ENCODE measurements around the gene IL1RAP. TPM values are rescaled to one million over a fixed set of nuclear protein-coding genes. Genes with fewer than 3 reads are reported as not detected.

The IL1RAP gene
- polyA plus RNA-seq, 3 donors = 8.0 to 12.6 (median 11.8) TPM

DNA sequence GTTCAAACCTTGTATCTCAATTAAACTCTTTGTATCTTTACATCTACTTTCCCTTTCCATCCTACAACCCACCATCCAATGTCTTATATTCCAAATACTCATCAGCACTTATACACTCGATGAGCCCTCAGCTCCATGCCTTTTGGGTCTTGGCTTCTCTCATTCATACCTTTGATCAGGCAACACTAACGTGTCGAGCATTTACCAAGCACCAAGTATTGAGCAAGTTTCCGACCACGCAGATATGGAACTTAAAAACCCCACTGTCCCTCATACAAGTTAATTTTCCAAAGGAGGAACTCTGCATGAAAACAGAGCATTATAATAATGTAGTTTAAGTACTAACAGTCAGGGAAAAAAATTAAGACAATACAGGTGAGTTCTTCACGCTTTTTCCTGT, 102.8 kb downstream of the IL1RAP start:
- H3K4me1 ChIP-seq (ENCODE audit: control insufficient read depth in 1 of 2, insufficient read depth in 2 of 2, low read length in 2 of 2) = peaks cover 60 to 69% of the 10 kb centered on the region in 2 donors
- H3K27me3 ChIP-seq (ENCODE audit: control insufficient read depth in 2 of 2, insufficient read depth in 2 of 2, low read length in 2 of 2) = no peaks in the 10 kb centered on the region
- H3K4me1 Mint-ChIP-seq = peaks cover 63% of the 10 kb centered on the region
- H4K20me1 ChIP-seq (ENCODE audit: insufficient read depth, low read length) = no peaks in the 10 kb centered on the region
- peak overlapping the region; percentile 40 for H3K4me2 ChIP-seq (replicated peaks; ENCODE audit: extremely low read depth, low read length, poor library complexity, severe bottlenecking)
- H3K4me3 ChIP-seq (replicated peaks in 1 of 3; ENCODE audit: low read depth in 2 of 3, low read length in 3 of 3) = peak overlapping the region in 1 of 3 experiments; percentile 29
- peak overlapping the region; percentile 90 to 98 (median 97) for H3K27ac Mint-ChIP-seq
- H3K9me3 ChIP-seq (replicated peaks in 1 of 2; ENCODE audit: control insufficient read depth in 1 of 2, insufficient read depth in 1 of 2, low read length in 2 of 2) = no peaks in the 10 kb centered on the region
- TF ChIP-seq, protein P1, sequence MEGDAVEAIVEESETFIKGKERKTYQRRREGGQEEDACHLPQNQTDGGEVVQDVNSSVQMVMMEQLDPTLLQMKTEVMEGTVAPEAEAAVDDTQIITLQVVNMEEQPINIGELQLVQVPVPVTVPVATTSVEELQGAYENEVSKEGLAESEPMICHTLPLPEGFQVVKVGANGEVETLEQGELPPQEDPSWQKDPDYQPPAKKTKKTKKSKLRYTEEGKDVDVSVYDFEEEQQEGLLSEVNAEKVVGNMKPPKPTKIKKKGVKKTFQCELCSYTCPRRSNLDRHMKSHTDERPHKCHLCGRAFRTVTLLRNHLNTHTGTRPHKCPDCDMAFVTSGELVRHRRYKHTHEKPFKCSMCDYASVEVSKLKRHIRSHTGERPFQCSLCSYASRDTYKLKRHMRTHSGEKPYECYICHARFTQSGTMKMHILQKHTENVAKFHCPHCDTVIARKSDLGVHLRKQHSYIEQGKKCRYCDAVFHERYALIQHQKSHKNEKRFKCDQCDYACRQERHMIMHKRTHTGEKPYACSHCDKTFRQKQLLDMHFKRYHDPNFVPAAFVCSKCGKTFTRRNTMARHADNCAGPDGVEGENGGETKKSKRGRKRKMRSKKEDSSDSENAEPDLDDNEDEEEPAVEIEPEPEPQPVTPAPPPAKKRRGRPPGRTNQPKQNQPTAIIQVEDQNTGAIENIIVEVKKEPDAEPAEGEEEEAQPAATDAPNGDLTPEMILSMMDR (IDR thresholded peaks at IDR 0.05) = no peak
- peaks cover 7 to 11% of the 10 kb centered on the region in 2 donors for H3K36me3 Mint-ChIP-seq
- intact Hi-C loops (cut with micrococcal nuclease) = loop anchor here in 1 of 2 donors (2.0 to 5.0 kb wide), 2 partner anchors 30 to 49 kb away; no protein-coding TSS in a partner anchor
- no peaks in the 10 kb centered on the region for H3K36me3 ChIP-seq (replicated peaks in 1 of 2; ENCODE audit: control insufficient read depth in 1 of 2, insufficient read depth in 2 of 2, low read length in 2 of 2)
- H2AFZ ChIP-seq (ENCODE audit: insufficient read depth, low read depth, low read length, poor library complexity, severe bottlenecking) = no peak overlapping the region
- H3K27me3 Mint-ChIP-seq (ENCODE audit: low read depth in 3 of 3) = peaks cover 0 to 2% (median 0%) of the 10 kb centered on the region in 3 donors
- no peaks in the 10 kb centered on the region for H3K79me2 ChIP-seq (ENCODE audit: insufficient read depth, low read length)
- WGBS (ENCODE audit: insufficient coverage) = 19% methylated on average over 3 of the region's 6 CpGs
- no peak overlapping the region for H3K9ac ChIP-seq (ENCODE audit: insufficient read depth, low read length, poor library complexity, severe bottlenecking)
- peak overlapping the region; percentile 25 to 86 for H3K27ac ChIP-seq (ENCODE audit: low read depth in 1 of 2, low read length in 2 of 2)
- DNase-seq = peak; percentile 35 to 72 (median 62)
- peaks cover 0 to 4% (median 0%) of the 10 kb centered on the region in 7 donors for H3K9me3 Mint-ChIP-seq
- peak overlapping the region in 1 of 2 donors; percentile 69 for H3K4me3 Mint-ChIP-seq

DNA sequence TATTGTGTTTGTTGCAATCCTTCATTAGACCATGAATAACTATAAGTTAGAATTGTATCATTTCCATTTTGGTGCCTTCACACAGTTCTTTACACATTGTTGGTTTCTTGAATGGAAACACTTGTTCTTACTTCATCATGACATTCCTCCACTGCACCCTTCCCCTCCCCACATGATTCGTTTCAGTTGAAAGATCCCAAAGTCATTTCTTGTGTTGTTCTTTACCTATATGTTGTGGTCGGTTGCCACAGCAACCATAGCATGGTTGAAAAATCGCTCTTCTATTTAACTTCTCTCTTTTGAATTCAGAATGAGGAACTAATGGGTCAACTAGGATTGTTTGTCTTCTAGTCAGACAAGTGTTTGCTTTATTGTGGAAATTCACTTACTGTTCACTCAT, 103.3 kb downstream of the IL1RAP start:
- Histone ChIP-seq H3K4me2 (replicated peaks; ENCODE audit: extremely low read depth, low read length, poor library complexity, severe bottlenecking) (peak overlapping the region; percentile 40), H3K79me2 (ENCODE audit: insufficient read depth, low read length) (no peaks in the 10 kb centered on the region), H3K9ac (ENCODE audit: insufficient read depth, low read length, poor library complexity, severe bottlenecking) (peak overlapping the region; percentile 58), H3K27ac (ENCODE audit: low read depth in 1 of 2, low read length in 2 of 2) (peak overlapping the region; percentile 25 to 86), H3K9me3 (replicated peaks in 1 of 2; ENCODE audit: control insufficient read depth in 1 of 2, insufficient read depth in 1 of 2, low read length in 2 of 2) (no peaks in the 10 kb centered on the region), H3K27me3 (ENCODE audit: control insufficient read depth in 2 of 2, insufficient read depth in 2 of 2, low read length in 2 of 2) (no peaks in the 10 kb centered on the region), H3K36me3 (replicated peaks in 1 of 2; ENCODE audit: control insufficient read depth in 1 of 2, insufficient read depth in 2 of 2, low read length in 2 of 2) (no peaks in the 10 kb centered on the region), H4K20me1 (ENCODE audit: insufficient read depth, low read length) (no peaks in the 10 kb centered on the region), H2AFZ (ENCODE audit: insufficient read depth, low read depth, low read length, poor library complexity, severe bottlenecking) (no peak overlapping the region), H3K4me1 (ENCODE audit: control insufficient read depth in 1 of 2, insufficient read depth in 2 of 2, low read length in 2 of 2) (peaks cover 62 to 74% of the 10 kb centered on the region in 2 donors), H3K4me3 (replicated peaks in 1 of 3; ENCODE audit: low read depth in 2 of 3, low read length in 3 of 3) (peak overlapping the region in 1 of 3 experiments; percentile 29)
- Mint-ChIP-seq H3K9me3 (peaks cover 0 to 4% (median 0%) of the 10 kb centered on the region in 7 donors), H3K27me3 (ENCODE audit: low read depth in 3 of 3) (peaks cover 0 to 2% (median 0%) of the 10 kb centered on the region in 3 donors), H3K36me3 (peaks cover 7 to 10% of the 10 kb centered on the region in 2 donors), H3K4me3 (peak overlapping the region in 1 of 2 donors; percentile 69), H3K27ac (peak overlapping the region; percentile 90 to 98 (median 97)), H3K4me1 (peaks cover 67% of the 10 kb centered on the region)
- WGBS (ENCODE audit: insufficient coverage) = no CpG with 5 or more reads among the region's 3 CpGs
- intact Hi-C loops (cut with micrococcal nuclease) = loop anchor here in 1 of 2 donors (2.0 to 5.0 kb wide), 2 partner anchors 30 to 50 kb away; no protein-coding TSS in a partner anchor
- DNase-seq = peak; percentile 97 to 99 (median 97)
- TF ChIP-seq, protein P1 (IDR thresholded peaks at IDR 0.05) = no peak

Data from CD14-positive monocyte (primary cell).